Right lobe of liver (tissue), 6 donors: ENCODE data around the gene TECPR2. TPM values are rescaled to one million over a fixed set of nuclear protein-coding genes. Genes with fewer than 3 reads are reported as not detected.
A peak's percentile ranks its signal among the peaks of the same experiment; 100 is the strongest.

Experiments
- ATAC-seq, 4 donors: fragments of 200-7000 bp; cut with Tn5 transposase; one replicate each; pipeline ENCODE4 v1.9.1; 2020; ENCODE audit warnings: mild to moderate bottlenecking in 4 of 4, moderate library complexity in 4 of 4
- DNase-seq, 3 donors: peaks; one replicate each; pipeline ENCODE4 v3.0.0-alpha.2; 2020
- H3K27ac ChIP-seq, 3 donors: fragments of 200-600 bp; one replicate each; pipeline ENCODE4 v1.8.0; 2022
- H3K27me3 ChIP-seq, 2 donors: fragments of 200-600 bp; one replicate each; pipeline ENCODE4 v1.8.0; 2022
- H3K36me3 ChIP-seq, 4 donors: fragments of 200-600 bp; sonication (generic) in 1 of 4; one replicate each; pipeline versions ENCODE4 v1.5.1 to v1.8.0; 2017 to 2022; ENCODE audit warnings: control low read depth in 1 of 4
- H3K4me1 ChIP-seq, 4 donors: fragments of 200-600 bp; sonication (generic) in 1 of 4; one replicate each; pipeline versions ENCODE4 v1.5.1 to v1.8.0; 2017 to 2022; ENCODE audit warnings: control low read depth in 1 of 4
- H3K4me3 ChIP-seq, 3 donors: fragments of 200-600 bp; one replicate each; pipeline ENCODE4 v1.8.0; 2022
- H3K9me3 ChIP-seq, 4 donors: fragments of 200-600 bp; sonication (generic) in 1 of 4; one replicate each; pipeline versions ENCODE4 v1.5.1 to v1.8.0; 2017 to 2022; ENCODE audit warnings: control low read depth in 1 of 4
- POLR2A ChIP-seq: fragments of 450-650 bp; IDR thresholded peaks from one replicate; pipeline ENCODE4 v1.6.1; 2017; ENCODE audit warnings: antibody characterized with exemption, mild to moderate bottlenecking
- WGBS: methylation state at CpG from one replicate; pipeline ENCODE4 v1.1.6; 2018; ENCODE audit warnings: low coverage, low lambda C conversion rate; ENCODE audit not compliant: insufficient coverage; ENCODE audit errors: missing lambda C conversion rate; 5-methylcytosine and 5-hydroxymethylcytosine counted together
- intact Hi-C, 2 donors: fragments of 100-400 bp; cut with DNase I; formaldehyde crosslinking; loops; one replicate each; pipeline versions ENCODE4 v1.11.2 to v1.14.1; 2022
- total RNA-seq, 6 experiments: library from RNA; depleted of rRNA in 2 of 6; stranded (reverse); fragments of >200 nt in 2 of 6; fragmentation: NEBNext Ultra II Directional in 3 of 6; extraction: Animal tissue kit (Norgen Biotek cat#: 25700) in 3 of 6; gene quantifications; one replicate each; pipeline versions ENCODE4 v1.1.0 to v1.2.4, GENCODE V29; 2016 to 2023
- TF ChIP-seq, protein P1 (sequence below), 4 donors: fragments of 200-600 bp in 3 of 4; fragments of 450-650 bp in 1 of 4; IDR thresholded peaks; one replicate each; pipeline versions ENCODE4 v1.5.1 to v1.8.0; 2016 to 2022; ENCODE audit warnings: antibody characterized with exemption in 4 of 4, mild to moderate bottlenecking in 2 of 4
- donor health status: DM: no; HTN: yes; CAD: no.
- donor health status: DM: no; HTN: no; CAD: no.
- donor health status: DM: no; HTN: no; CAD: no.
- donor health status: DM: no; HTN: yes; CAD: no.
- donor health status: DM: no; HTN: yes; CAD: no.

TECPR2 gene
- total RNA-seq, 6 experiments from 2014 or later, result 5.5 to 10.5 (median 9.4) TPM

DNA sequence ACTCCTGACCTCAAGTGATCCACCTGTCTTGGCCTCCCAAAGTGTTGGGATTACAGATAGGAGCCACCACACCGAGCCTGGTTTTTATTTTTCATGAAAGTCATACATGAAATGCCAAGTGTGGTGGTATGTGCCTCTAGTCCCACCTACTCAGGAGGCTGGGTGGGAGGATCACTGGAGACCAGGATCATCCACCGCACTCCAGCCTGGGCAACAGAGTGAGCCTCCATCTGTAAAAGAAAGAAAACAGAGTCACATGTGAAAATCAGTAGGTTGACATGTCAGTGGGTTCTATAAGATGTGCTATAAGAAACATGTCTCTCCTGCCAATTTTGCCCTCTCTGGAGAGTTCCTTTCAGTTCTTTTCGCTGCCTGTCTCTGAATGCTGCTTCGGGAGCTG is 118.6 kb downstream of the TECPR2 start:
- no peak for ATAC-seq
- Histone ChIP-seq H3K27ac (no peak overlapping the region), H3K4me3 (no peak overlapping the region), H3K36me3 (no peaks in the 10 kb centered on the region), H3K4me1 (peaks cover 0 to 4% (median 0%) of the 10 kb centered on the region in 4 donors), H3K27me3 (no peaks in the 10 kb centered on the region), H3K9me3 (no peaks in the 10 kb centered on the region)
- 96% methylated on average over 4 of the region's 4 CpGs for WGBS
- no peak for DNase-seq
- intact Hi-C loops, result no loop called here
- TF ChIP-seq, protein P1, sequence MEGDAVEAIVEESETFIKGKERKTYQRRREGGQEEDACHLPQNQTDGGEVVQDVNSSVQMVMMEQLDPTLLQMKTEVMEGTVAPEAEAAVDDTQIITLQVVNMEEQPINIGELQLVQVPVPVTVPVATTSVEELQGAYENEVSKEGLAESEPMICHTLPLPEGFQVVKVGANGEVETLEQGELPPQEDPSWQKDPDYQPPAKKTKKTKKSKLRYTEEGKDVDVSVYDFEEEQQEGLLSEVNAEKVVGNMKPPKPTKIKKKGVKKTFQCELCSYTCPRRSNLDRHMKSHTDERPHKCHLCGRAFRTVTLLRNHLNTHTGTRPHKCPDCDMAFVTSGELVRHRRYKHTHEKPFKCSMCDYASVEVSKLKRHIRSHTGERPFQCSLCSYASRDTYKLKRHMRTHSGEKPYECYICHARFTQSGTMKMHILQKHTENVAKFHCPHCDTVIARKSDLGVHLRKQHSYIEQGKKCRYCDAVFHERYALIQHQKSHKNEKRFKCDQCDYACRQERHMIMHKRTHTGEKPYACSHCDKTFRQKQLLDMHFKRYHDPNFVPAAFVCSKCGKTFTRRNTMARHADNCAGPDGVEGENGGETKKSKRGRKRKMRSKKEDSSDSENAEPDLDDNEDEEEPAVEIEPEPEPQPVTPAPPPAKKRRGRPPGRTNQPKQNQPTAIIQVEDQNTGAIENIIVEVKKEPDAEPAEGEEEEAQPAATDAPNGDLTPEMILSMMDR (IDR thresholded peaks at IDR 0.05), result no peak
- TF ChIP-seq POLR2A, result no peak

DNA sequence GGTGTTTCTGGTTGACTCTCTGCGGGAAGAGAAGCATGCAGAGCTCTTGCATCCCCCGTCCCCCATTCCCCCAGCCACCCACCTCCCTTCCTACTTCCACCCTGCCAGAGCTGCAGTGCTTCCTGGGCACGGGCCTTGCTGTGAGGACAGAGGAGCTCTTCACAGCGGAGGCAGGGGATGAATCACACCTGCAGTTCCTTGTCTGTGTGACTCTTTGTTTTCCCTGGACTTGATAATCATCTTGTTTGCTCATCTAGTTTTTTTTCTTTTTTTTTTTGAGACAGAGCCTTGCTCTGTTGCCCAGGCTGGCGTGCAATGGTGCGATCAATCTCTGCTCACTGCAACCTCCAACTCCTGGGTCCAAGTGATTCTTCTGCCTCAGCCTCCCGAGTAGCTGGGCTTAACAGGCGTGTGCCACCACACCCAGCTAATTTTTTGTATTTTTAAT is 119.1 kb downstream of the TECPR2 start:
- WGBS, result 64% methylated on average over 3 of the region's 8 CpGs
- peak in 1 of 3 donors; percentile 29 for DNase-seq
- Histone ChIP-seq H3K4me1 (peaks cover 0 to 4% (median 0%) of the 10 kb centered on the region in 4 donors), H3K4me3 (no peak overlapping the region), H3K9me3 (no peaks in the 10 kb centered on the region), H3K36me3 (no peaks in the 10 kb centered on the region), H3K27me3 (no peaks in the 10 kb centered on the region), H3K27ac (no peak overlapping the region)
- intact Hi-C loops, result no loop called here
- peak in 1 of 4 donors; percentile 20 for ATAC-seq
- no peak for TF ChIP-seq POLR2A
- TF ChIP-seq, protein P1 (IDR thresholded peaks at IDR 0.05), result no peak

DNA sequence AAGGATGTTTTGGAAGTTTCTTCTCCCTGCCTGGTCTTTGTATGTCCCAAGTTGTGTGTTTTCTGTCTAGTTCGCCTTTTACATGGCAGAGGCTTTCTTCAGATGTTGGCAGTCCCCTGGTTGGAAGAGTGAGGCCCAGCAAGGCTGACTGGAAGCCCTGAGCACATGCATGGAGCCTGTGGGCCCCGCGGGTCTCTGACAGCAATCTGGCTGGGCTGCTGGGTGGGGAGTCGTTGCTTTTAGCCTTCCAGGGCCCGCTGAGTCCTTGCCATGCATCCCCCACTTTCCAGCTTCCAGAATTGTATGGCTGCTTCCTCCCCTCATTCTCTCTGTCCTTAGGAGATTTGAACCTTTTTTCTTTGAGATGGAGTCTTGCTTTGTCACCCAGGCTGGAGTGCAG is 121.6 kb downstream of the TECPR2 start:
- Histone ChIP-seq H3K27ac (no peak overlapping the region), H3K4me3 (no peak overlapping the region), H3K36me3 (no peaks in the 10 kb centered on the region), H3K4me1 (peaks cover 0 to 4% (median 0%) of the 10 kb centered on the region in 4 donors), H3K9me3 (no peaks in the 10 kb centered on the region), H3K27me3 (no peaks in the 10 kb centered on the region)
- DNase-seq (no peak), ATAC-seq (no peak)
- WGBS, result 53% methylated on average over 3 of the region's 5 CpGs
- TF ChIP-seq POLR2A, result no peak
- TF ChIP-seq, protein P1 (IDR thresholded peaks at IDR 0.05), result no peak
- intact Hi-C loops, result no loop called here

DNA sequence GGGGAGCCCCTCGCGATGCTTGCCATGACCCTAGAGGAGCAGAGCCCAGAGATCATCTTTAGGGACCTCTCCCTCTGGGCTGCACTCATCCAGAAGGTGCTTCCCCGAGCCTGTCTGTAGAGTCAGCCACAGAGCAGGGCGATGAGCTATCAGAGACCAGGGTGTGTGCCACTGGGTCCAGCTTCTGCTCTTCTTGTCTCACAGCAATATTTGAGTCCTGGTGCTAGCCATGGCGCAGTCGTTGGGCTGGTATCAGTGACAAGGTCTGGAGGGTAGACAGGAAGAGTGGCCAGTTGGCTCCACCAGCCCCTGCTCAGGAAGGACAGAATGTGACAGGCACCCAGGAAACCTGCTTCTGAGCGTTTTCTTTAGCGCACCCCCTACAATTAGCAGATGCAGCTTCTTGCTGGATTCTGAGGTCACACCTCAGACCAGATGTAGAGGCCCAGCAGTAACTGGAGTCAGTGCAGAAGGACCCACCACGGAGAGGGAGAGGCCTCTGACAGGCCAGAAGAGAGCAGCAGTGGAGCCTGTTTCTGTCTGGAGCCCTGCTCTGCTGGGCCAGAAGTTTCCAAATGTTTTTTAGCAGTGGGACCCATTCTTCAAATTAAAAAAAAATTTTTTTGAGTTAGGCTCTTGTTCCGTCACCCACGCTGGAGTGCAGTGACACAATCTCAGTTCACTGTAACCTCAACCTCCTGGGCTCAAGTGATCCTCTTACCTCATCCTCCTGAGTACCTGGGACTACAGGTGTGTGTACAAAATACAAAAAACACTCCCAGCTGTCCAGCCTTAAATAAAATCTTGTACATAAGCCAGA is 123.2 kb downstream of the TECPR2 start:
- no peaks in the 10 kb centered on the region for H3K36me3 ChIP-seq
- ATAC-seq, result peak in 1 of 4 donors; percentile 22
- WGBS, result 82% methylated on average over 6 of the region's 11 CpGs
- DNase-seq, result peak in 1 of 3 donors; percentile 49
- H3K9me3 ChIP-seq, result no peaks in the 10 kb centered on the region
- no peaks in the 10 kb centered on the region for H3K4me1 ChIP-seq
- H3K27ac ChIP-seq, result no peak overlapping the region
- H3K27me3 ChIP-seq, result no peaks in the 10 kb centered on the region
- no peak overlapping the region for H3K4me3 ChIP-seq
- intact Hi-C loops, result no loop called here
- TF ChIP-seq POLR2A, result no peak
- TF ChIP-seq, protein P1 (IDR thresholded peaks at IDR 0.05), result no peak
